HG03575 (cell line): ENCODE measurements around the gene TP63.

Experiments
- ATAC-seq: cut with Tn5 transposase; IDR thresholded peaks from one replicate; pipeline ENCODE4 v1.9.1; 2021; ENCODE audit not compliant: unreplicated experiment, insufficient number of reproducible peaks, low FRiP score; ENCODE audit errors: extremely low read depth

The TP63 gene

DNA sequence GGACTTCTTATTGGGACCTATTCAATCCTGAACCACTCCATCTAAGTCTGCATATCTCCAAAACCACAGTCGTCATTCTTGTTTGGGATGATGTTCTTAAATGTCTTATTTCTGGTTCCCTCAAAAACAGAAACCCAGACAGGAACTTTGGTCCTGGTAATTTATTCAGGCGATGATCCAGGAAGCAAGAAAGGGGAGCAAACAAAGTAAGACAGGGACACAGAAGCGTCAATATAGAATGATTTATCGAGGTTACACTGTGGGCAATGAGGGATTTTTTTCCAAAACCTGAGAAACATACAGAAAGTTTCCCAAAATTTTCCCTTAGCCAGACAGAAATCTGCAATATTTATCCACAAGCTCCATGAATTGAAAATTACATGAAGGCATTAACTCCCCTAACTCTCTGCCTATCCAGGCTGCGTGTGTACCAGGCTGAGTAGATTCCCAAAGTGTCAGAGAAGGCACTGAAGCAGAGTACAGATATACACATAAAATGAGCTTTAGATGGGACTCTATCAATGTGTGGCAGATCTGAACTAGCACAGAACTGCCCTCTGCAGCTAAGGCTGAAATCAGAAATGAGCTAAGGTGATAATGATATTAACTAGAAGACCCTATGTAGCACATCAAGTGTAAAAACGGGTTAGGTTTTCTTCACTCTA, 43.2 kb downstream of the TP63 start:
- ATAC-seq = no peak

GRCh38 chr3:189677667-189678066, 46.5 kb downstream of the TP63 start:
- ATAC-seq = no peak

- ATAC-seq = no peak
These were observed 49.5 kb downstream of the TP63 start for GRCh38 chr3:189680723-189681122.

GRCh38 chr3:189683546-189684255, 52.5 kb downstream of the TP63 start:
- ATAC-seq = no peak

- ATAC-seq = no peak
These were observed 53.1 kb downstream of the TP63 start for GRCh38 chr3:189684317-189684716.

DNA sequence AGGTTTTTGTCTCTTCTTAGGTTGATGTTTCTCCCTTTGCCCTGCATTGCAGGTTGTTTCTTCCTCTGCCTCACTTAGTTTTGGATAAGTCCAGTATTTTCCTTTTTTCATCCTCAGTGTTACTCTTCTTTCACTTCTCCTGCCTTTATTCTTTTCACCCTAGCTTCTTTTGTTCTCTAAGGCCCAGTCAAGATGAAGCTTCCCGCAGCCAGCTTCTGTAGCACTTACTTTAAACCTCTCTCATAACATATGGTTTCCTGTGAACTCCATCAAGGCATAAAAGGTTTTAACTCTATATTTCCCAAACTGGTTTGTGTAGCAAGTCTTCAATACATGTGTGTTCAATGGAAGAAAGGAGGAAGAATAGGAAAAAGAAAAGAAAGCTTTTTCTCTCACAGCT, 54.1 kb downstream of the TP63 start:
- ATAC-seq = no peak

GRCh38 chr3:189685860-189686259, 54.7 kb downstream of the TP63 start:
- ATAC-seq = no peak

GRCh38 chr3:189687475-189687874, 56.3 kb downstream of the TP63 start:
- no peak for ATAC-seq

- no peak for ATAC-seq
These were observed 57.1 kb downstream of the TP63 start for GRCh38 chr3:189688262-189688661.

GRCh38 chr3:189689625-189690024, 58.4 kb downstream of the TP63 start:
- ATAC-seq = no peak

DNA sequence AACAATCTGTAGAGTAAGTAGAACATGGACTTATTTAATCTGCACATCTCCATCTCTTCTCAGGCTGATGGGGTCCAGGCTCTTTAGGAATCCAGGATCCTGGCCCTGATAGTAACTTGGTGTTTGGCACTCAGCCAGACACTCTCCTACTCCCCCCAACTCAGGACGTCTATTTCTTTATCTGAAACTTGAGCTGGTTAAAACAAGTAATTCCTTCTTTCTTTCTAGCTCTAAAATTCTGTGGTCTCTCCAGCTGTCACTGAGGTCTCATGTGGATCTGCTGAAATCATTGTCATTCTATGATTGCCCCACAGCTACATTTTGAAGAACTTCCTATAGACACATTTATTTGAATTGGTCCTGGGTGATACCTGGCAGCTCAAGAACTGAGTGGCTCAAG, 59.0 kb downstream of the TP63 start:
- ATAC-seq = no peak

- ATAC-seq = no peak
These were observed 59.5 kb downstream of the TP63 start for GRCh38 chr3:189690672-189691071.

- no peak for ATAC-seq
These were observed 64.2 kb downstream of the TP63 start for GRCh38 chr3:189695400-189695799.

- ATAC-seq = no peak
These were observed 67.6 kb downstream of the TP63 start for GRCh38 chr3:189698811-189699210.

- ATAC-seq = no peak
These were observed 68.7 kb downstream of the TP63 start for GRCh38 chr3:189699885-189700284.

GRCh38 chr3:189702066-189702646, 71.0 kb downstream of the TP63 start:
- no peak for ATAC-seq

DNA sequence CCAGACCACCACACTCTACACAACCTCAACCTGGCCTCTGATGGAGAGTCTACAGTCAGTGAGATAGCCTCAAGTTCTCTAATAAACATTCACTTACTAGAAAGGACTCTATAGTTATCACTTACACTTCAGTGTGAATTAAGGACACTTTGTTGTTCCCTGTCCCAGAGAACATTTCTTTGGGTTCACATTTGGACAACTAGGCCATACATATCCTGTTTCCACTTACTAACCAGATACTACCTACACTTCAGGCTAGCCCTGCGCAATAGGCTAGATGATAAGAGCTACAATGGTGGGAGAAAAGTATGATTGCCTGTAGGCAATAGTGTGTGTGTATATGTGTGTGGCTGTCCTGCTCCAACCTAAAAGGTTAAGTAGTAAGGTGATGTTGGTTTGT, 72.7 kb downstream of the TP63 start:
- no peak for ATAC-seq

- ATAC-seq = no peak
These were observed 77.2 kb downstream of the TP63 start for GRCh38 chr3:189708375-189708774.

- ATAC-seq = peak; percentile 48
These were observed 79.6 kb downstream of the TP63 start for GRCh38 chr3:189710620-189711402.
